Lower lobe of right lung (tissue), 2 donors: ENCODE data around the gene MPL. TPM values are rescaled to one million over a fixed set of nuclear protein-coding genes. Genes with fewer than 3 reads are reported as not detected.
"Not testable (repeated sequence)": the region's sequence is repeated elsewhere in the genome, so short reads cannot be mapped to it uniquely, and the experiment has no call there.

Experiments used
- ATAC-seq, 2 donors: fragments of 200-7000 bp; cut with Tn5 transposase; one replicate each; pipeline ENCODE4 v1.9.1; 2020 to 2022; ENCODE audit warnings: mild to moderate bottlenecking in 2 of 2, moderate library complexity in 2 of 2
- DNase-seq: peaks from one replicate; pipeline ENCODE4 v3.0.0-alpha.2; 2020
- H3K27ac ChIP-seq: fragments of 200-600 bp; one replicate; pipeline ENCODE4 v1.8.0; 2022
- H3K27me3 ChIP-seq: fragments of 200-600 bp; one replicate; pipeline ENCODE4 v1.8.0; 2022; ENCODE audit warnings: low read depth
- H3K36me3 ChIP-seq: fragments of 200-600 bp; one replicate; pipeline ENCODE4 v1.8.0; 2022; ENCODE audit warnings: mild to moderate bottlenecking
- H3K4me1 ChIP-seq: fragments of 200-600 bp; one replicate; pipeline ENCODE4 v1.8.0; 2022
- H3K4me3 ChIP-seq: fragments of 200-600 bp; one replicate; pipeline ENCODE4 v1.8.0; 2022; ENCODE audit warnings: mild to moderate bottlenecking
- H3K9me3 ChIP-seq: fragments of 200-600 bp; one replicate; pipeline ENCODE4 v1.8.0; 2022
- intact Hi-C: fragments of 100-400 bp; cut with DNase I; formaldehyde crosslinking; loops from one replicate; pipeline ENCODE4 v1.11.0; 2022
- total RNA-seq: library from RNA; stranded (reverse); fragmentation: NEBNext Ultra II Directional; extraction: Animal tissue kit (Norgen Biotek cat#: 25700); gene quantifications from one replicate; pipeline ENCODE4 v1.2.1, GENCODE V29; 2021
- TF ChIP-seq, protein P1 (sequence below): fragments of 200-600 bp; IDR thresholded peaks from one replicate; pipeline ENCODE4 v1.8.0; 2022; ENCODE audit warnings: antibody characterized with exemption, mild to moderate bottlenecking
- donor health status: DM: no; HTN: yes; CAD: no; lungs with severe emphysema.

MPL gene
- total RNA-seq, 1 donor from 2014 or later, result 0.65 TPM

DNA sequence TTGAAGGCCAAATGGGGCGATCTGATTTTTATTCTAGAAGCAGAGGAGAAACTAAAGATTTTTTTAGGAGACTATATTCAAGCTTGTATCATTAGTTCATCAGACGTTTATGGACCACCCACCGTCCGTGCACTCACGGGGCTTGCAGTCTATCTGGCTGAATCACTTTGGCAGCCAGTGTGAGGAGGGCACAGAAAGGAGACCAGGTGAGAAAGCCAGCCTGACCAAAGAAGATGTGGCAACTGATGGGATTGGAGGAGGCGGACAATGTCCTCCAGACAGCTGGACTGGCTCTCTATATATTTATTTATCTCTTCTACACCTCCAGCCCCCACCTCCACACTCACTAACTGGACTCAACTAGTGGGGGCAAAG, 31.0 kb downstream of the MPL start:
- Histone ChIP-seq H3K4me3 (peak overlapping the region; percentile 87), H3K27me3 (no peaks in the 10 kb centered on the region), H3K9me3 (no peaks in the 10 kb centered on the region), H3K36me3 (peaks cover 20% of the 10 kb centered on the region), H3K27ac (peak overlapping the region; percentile 95), H3K4me1 (peaks cover 35% of the 10 kb centered on the region)
- DNase-seq, result no peak
- intact Hi-C loops, result no loop called here
- TF ChIP-seq, protein P1, sequence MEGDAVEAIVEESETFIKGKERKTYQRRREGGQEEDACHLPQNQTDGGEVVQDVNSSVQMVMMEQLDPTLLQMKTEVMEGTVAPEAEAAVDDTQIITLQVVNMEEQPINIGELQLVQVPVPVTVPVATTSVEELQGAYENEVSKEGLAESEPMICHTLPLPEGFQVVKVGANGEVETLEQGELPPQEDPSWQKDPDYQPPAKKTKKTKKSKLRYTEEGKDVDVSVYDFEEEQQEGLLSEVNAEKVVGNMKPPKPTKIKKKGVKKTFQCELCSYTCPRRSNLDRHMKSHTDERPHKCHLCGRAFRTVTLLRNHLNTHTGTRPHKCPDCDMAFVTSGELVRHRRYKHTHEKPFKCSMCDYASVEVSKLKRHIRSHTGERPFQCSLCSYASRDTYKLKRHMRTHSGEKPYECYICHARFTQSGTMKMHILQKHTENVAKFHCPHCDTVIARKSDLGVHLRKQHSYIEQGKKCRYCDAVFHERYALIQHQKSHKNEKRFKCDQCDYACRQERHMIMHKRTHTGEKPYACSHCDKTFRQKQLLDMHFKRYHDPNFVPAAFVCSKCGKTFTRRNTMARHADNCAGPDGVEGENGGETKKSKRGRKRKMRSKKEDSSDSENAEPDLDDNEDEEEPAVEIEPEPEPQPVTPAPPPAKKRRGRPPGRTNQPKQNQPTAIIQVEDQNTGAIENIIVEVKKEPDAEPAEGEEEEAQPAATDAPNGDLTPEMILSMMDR, result no peak
- no peak for ATAC-seq

DNA sequence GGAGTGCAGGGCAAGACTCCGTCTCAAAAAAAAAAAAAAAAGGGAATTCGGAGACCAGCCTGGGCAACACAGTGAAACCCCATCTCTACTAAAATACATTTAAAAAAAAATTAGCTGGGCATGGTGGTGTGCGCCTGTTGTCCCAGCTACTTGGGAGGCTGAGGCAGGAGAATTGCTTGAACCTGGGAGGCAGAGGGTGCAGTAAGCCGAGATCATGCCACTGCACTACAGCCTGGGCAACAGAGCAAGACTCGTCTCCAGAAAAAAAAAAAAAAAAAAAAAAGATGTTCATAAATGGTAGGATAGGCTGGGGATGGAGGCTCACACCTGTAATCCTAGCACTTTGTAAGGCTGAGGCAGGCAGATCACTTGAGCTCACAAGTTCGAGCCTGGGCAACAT, 32.2 kb downstream of the MPL start:
- DNase-seq, H3K36me3 ChIP-seq, ATAC-seq, H3K9me3 ChIP-seq, intact Hi-C loops, H3K27ac ChIP-seq, H3K4me3 ChIP-seq, H3K27me3 ChIP-seq: not testable (repeated sequence)
- H3K4me1 ChIP-seq, result peaks cover 35% of the 10 kb centered on the region

DNA sequence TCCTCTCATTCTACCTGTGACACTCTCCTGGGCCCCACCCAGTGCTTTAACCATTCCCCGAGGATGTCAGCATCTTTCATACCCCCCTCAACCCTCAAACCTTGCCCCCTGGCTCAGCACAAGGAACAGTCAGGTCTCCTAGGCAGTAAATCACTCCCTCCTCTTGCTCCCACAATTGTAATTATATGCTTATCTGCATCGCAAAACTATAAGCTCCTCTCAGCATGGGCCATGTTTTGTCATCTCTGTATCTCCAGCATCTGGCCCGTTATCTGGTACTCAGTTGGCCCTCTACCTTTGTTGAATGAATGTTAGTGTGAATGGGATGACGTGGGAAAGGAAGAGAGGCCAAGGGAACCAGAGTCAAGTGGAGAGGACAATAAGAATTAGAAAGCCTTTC, 32.9 kb downstream of the MPL start:
- intact Hi-C loops, result no loop called here
- DNase-seq (no peak), ATAC-seq (no peak)
- Histone ChIP-seq H3K4me3 (no peak overlapping the region), H3K36me3 (peaks cover under 1% of the 10 kb centered on the region), H3K9me3 (no peaks in the 10 kb centered on the region), H3K27me3 (no peaks in the 10 kb centered on the region), H3K27ac (no peak overlapping the region), H3K4me1 (peaks cover 34% of the 10 kb centered on the region)
- TF ChIP-seq, protein P1, result no peak

DNA sequence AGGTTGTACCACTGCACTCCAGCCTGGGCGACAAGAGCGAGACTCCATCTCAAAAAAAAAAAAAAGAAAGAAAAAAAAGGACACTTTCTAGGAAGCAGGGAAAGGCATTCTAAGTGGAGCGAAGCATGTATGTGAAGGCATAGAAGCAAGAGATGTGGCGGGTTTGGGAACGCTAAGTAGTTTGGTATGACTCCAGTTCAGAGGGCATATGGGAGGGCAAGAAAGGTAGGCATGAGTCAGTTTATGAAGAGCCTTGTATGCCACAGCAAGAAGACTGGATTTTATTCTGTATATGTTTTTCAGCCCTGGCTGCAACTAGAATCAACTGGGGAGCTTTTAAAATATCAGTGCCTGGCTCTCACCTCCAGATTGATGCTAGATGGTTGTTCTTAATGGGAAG, 34.6 kb downstream of the MPL start:
- Histone ChIP-seq H3K9me3 (no peaks in the 10 kb centered on the region), H3K27me3 (no peaks in the 10 kb centered on the region), H3K4me3 (no peak overlapping the region), H3K4me1 (peaks cover 20% of the 10 kb centered on the region), H3K27ac (no peak overlapping the region), H3K36me3 (no peaks in the 10 kb centered on the region)
- TF ChIP-seq, protein P1, result no peak
- DNase-seq (no peak), ATAC-seq (no peak)
- intact Hi-C loops, result no loop called here

DNA sequence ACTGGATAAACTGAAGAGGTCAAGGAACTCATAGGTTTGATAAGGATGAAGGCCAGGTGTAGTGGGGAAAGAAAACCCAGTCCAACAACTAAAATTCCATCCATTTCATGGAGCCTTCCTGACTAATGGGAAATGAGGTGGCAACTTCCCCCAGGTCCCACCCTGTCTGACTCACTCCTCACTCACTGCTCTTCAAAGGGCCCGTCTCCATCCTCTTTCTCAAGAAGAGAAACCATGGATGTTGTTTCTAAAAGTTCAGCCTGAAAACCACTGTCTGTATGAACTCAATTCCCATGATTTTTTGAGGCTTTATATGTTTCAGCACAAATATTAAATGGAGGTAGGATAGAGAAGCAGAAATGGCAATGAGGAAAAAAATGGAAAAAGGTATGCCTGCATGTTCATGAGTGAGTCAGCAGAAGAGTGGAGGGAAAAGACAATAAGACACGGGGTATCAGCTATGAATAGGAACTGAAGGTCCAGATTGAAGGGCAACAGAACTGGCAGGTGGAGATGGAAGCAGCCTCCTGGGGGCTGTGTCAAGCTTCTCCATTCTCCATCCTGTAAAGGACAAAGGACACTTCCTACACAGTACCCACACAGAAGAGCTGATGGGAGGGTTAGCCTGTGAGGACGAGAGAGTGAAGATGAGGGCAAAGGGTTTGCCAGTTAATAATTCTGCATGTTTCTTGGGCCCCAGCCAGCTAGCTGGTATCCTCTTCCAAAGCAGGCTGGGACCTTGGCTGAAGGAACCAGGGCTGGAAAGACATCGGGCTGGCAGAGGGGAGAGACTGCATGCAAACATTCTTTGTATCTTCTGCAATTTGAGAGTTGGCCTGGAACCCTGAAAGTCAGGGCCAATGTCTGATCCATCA, 35.7 kb downstream of the MPL start:
- Histone ChIP-seq H3K27me3 (no peaks in the 10 kb centered on the region), H3K36me3 (peaks cover 5% of the 10 kb centered on the region), H3K4me1 (peaks cover 23% of the 10 kb centered on the region), H3K4me3 (no peak overlapping the region), H3K27ac (peak overlapping the region; percentile 21), H3K9me3 (no peaks in the 10 kb centered on the region)
- no peak for DNase-seq
- ATAC-seq, result no peak
- intact Hi-C loops, result no loop called here
- TF ChIP-seq, protein P1, result no peak

DNA sequence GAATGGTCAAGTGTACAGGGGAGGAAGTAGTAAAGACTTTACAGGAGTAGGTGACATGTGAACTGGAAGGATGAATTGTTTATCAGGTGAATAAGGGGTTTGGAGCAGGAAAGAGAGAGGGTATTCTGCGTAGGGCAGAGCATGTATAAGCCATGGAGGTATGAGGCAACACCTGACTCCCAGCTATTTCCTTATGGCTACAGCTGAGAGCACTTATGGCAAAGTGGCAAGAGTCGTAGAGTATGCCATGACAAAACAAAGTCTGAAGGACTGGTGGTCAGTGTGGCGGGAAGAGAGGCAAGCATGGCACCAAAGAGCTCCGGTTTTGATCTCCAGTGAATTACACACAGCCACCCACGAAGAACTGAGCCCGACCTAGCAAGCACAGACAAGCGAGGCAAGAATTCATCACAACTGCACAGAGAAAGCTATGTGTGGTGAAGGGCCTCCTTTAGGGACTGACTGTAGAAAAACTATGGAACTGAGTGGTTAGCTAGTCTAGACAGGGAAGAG, 39.2 kb downstream of the MPL start:
- TF ChIP-seq, protein P1, result no peak
- H3K36me3 ChIP-seq, result peaks cover 22% of the 10 kb centered on the region
- peaks cover 8% of the 10 kb centered on the region for H3K4me1 ChIP-seq
- no peaks in the 10 kb centered on the region for H3K9me3 ChIP-seq
- no peak overlapping the region for H3K4me3 ChIP-seq
- no peaks in the 10 kb centered on the region for H3K27me3 ChIP-seq
- ATAC-seq (peak; percentile 81 to 82), DNase-seq (no peak)
- peak overlapping the region; percentile 5 for H3K27ac ChIP-seq
- intact Hi-C loops, result no loop called here
